Activated CD4-positive, alpha-beta T cell treated with anti-CD3 and anti-CD28 coated beads, Interleukin-2, amount 10 ng/mL, durations not matched to agents 24 days and 14 days (primary cell): ENCODE data around the gene TSPO. TPM values are rescaled to one million over a fixed set of nuclear protein-coding genes. Genes with fewer than 3 reads are reported as not detected.

Source experiments
- DNase-seq: peaks from one replicate; pipeline ENCODE4 v3.0.0; 2022
- H3K27ac Mint-ChIP-seq: one replicate; pipeline ENCODE4 v1.8.0; 2022; ENCODE audit warnings: mild to moderate bottlenecking, mixed read lengths
- H3K27me3 Mint-ChIP-seq: one replicate; pipeline ENCODE4 v1.8.0; 2022; ENCODE audit warnings: mixed read lengths
- H3K36me3 Mint-ChIP-seq: one replicate; pipeline ENCODE4 v1.8.0; 2022; ENCODE audit warnings: low read depth, mild to moderate bottlenecking, mixed read lengths
- H3K4me1 Mint-ChIP-seq: one replicate; pipeline ENCODE4 v1.8.0; 2021; ENCODE audit warnings: mixed read lengths
- H3K4me3 Mint-ChIP-seq: one replicate; pipeline ENCODE4 v1.8.0; 2022; ENCODE audit warnings: mild to moderate bottlenecking, moderate library complexity, mixed read lengths
- H3K9me3 Mint-ChIP-seq: one replicate; pipeline ENCODE4 v1.8.0; 2021; ENCODE audit warnings: mixed read lengths
- intact Hi-C: fragments of 100-400 bp; cut with micrococcal nuclease; formaldehyde crosslinking; loops from one replicate; pipeline ENCODE4 v1.15.1; 2023
- total RNA-seq: library from RNA; stranded (reverse); gene quantifications from 2 replicates; pipeline ENCODE4 v1.2.3, GENCODE V29; 2022

Gene TSPO
- total RNA-seq, 1 donor from 2014 or later, result 138 TPM

- Mint-ChIP-seq H3K27ac (no peak overlapping the region), H3K36me3 (no peaks in the 10 kb centered on the region), H3K4me3 (no peak overlapping the region), H3K27me3 (no peaks in the 10 kb centered on the region), H3K4me1 (peaks cover 3% of the 10 kb centered on the region), H3K9me3 (no peaks in the 10 kb centered on the region)
- no peak for DNase-seq
- intact Hi-C loops, result no loop called here
Measured at GRCh38 chr22:43209971-43210370, 58.6 kb downstream of the TSPO start.

- H3K4me3 Mint-ChIP-seq, result no peak overlapping the region
- H3K27me3 Mint-ChIP-seq, result no peaks in the 10 kb centered on the region
- H3K9me3 Mint-ChIP-seq, result no peaks in the 10 kb centered on the region
- H3K36me3 Mint-ChIP-seq, result no peaks in the 10 kb centered on the region
- peaks cover 3% of the 10 kb centered on the region for H3K4me1 Mint-ChIP-seq
- no peak overlapping the region for H3K27ac Mint-ChIP-seq
- DNase-seq, result no peak
- intact Hi-C loops, result no loop called here
Measured at GRCh38 chr22:43210631-43211515, 59.5 kb downstream of the TSPO start.

GRCh38 chr22:43211941-43212433, 60.6 kb downstream of the TSPO start:
- H3K27ac Mint-ChIP-seq, result no peak overlapping the region
- H3K9me3 Mint-ChIP-seq, result no peaks in the 10 kb centered on the region
- H3K36me3 Mint-ChIP-seq, result no peaks in the 10 kb centered on the region
- intact Hi-C loops, result no loop called here
- no peaks in the 10 kb centered on the region for H3K27me3 Mint-ChIP-seq
- no peaks in the 10 kb centered on the region for H3K4me1 Mint-ChIP-seq
- no peak for DNase-seq
- H3K4me3 Mint-ChIP-seq, result no peak overlapping the region

GRCh38 chr22:43212434-43212952, 61.1 kb downstream of the TSPO start:
- Mint-ChIP-seq H3K27me3 (no peaks in the 10 kb centered on the region), H3K27ac (no peak overlapping the region), H3K36me3 (no peaks in the 10 kb centered on the region), H3K4me1 (no peaks in the 10 kb centered on the region), H3K4me3 (no peak overlapping the region), H3K9me3 (no peaks in the 10 kb centered on the region)
- no peak for DNase-seq
- intact Hi-C loops, result no loop called here

Other genes starting within 250 kb of the TSPO start
- gene PACSIN2, start 136.4 kb upstream of the TSPO start, total RNA-seq, result 32.5 and 33.0 TPM in 2 replicates
- 2.6 TPM in 2 replicates for gene TTLL1, start 62.2 kb upstream of the TSPO start, total RNA-seq
- gene BIK, start 40.8 kb upstream of the TSPO start, total RNA-seq, result 1.7 and 2.5 TPM in 2 replicates
- 20.9 and 24.3 TPM in 2 replicates for gene MCAT, start 8.2 kb upstream of the TSPO start, total RNA-seq
- gene TTLL12, start 35.6 kb downstream of the TSPO start, total RNA-seq, result 118 TPM in 2 replicates
- gene SCUBE1, start 191.8 kb downstream of the TSPO start, total RNA-seq, result not detected in 2 replicates